ENCODE measurements around the gene PIN1.
"Not testable (repeated sequence)": the region's sequence is repeated elsewhere in the genome, so short reads cannot be mapped to it uniquely, and the experiment has no call there.

PIN1 gene

DNA sequence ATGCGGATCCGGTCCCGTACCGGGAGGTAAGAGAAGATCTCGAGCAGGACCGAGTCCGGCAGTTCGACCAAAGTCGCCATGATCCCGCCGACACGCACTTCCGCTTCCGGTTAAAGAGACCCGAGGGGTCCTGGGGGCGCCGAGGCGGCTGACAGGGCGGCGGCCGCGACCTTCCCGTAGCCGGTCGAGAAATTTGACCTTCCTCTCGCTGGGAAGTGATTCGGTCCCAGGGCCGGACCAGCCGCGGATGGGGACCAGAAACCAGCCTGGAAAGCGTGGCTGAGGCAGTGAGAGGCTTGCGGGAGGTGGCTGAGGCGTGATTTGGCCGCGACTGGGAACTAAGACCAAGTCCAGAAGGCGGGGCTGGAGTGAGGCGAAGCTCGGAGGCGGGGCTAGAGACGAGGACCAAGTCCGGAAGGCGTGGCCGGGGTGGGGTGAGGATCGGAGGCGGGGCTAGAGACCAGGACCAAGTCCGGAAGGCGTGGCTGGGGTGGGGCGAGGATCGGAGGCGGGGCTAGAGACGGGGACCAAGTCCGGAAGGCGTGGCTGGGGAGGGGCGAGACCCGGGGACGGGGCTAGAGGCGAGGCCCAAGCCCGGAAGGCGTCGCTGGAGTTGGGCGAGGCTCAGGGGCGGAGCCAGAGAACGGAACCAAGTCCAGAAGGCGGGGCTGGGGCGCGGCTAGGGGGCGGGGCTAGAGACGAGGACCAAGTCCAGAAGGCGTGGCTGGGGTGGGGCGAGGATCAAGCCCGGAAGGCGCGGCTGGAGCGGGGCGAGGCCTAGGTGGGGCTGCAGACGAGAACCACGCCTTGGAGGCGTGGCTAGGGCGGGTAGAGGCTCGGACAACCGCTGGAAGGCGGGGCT is 16.2 kb upstream of the PIN1 start, which contains the start of gene FBXL12:
Gene FBXL12 (minus strand): TSS at position 346 of the 862 bp plus-strand sequence. CDS start 266 bp downstream, at position 80.
- peak; percentile 98 for FAIRE-seq

DNA sequence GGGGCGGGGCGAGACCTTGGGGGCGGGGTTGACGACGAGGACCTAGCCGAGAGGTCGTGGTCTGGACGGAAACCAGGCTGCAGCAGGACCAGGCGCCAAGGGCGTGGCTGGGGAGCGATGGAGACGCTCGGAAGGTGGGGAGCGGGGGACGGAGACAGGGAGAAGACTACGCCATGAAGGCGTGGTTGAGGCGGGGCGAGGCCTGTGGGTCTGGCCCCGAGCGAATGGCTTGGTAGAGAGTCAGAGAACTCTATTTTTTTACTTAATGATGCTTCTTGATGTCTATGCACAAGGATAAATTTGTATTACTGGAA is 15.6 kb upstream of the PIN1 start:
- FAIRE-seq, result no peak

DNA sequence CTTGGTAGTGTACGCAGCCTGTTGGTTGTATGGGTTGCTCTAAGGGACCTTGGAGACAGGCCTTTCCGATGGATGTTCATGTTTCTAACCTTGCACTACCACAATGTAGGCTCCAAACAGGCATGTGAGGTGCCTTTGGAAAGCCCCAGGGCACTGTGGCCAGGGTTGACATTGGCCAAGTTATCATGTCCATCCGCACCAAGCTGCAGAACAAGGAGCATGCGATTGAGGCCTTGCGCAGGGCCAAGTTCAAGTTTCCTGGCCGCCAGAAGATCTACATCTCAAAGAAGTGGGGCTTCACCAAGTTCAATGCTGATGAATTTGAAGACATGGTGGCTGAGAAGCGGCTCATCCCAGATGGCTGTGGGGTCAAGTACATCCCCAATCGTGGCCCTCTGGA is 15.1 kb upstream of the PIN1 start:
- FAIRE-seq, result not testable (repeated sequence)

DNA sequence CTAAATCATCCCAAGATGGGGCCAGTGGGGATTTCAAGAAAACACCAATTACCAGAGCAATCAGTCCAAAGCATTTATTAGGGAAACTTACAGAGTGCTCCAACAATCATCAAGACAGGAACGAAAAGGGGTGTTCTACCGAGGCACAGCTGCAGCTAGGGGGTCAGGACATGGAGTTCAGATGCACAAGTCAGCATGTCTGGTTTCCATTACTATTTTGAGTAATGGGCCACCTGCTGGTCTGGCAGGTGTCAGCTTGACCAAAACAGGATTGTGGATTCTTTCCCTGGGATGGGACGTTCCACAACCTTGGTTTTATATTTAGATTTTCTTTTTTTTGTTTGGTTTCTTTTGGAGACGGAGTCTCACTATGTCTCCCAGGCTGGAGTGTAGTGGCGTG is 11.3 kb upstream of the PIN1 start:
- FAIRE-seq, result no peak

DNA sequence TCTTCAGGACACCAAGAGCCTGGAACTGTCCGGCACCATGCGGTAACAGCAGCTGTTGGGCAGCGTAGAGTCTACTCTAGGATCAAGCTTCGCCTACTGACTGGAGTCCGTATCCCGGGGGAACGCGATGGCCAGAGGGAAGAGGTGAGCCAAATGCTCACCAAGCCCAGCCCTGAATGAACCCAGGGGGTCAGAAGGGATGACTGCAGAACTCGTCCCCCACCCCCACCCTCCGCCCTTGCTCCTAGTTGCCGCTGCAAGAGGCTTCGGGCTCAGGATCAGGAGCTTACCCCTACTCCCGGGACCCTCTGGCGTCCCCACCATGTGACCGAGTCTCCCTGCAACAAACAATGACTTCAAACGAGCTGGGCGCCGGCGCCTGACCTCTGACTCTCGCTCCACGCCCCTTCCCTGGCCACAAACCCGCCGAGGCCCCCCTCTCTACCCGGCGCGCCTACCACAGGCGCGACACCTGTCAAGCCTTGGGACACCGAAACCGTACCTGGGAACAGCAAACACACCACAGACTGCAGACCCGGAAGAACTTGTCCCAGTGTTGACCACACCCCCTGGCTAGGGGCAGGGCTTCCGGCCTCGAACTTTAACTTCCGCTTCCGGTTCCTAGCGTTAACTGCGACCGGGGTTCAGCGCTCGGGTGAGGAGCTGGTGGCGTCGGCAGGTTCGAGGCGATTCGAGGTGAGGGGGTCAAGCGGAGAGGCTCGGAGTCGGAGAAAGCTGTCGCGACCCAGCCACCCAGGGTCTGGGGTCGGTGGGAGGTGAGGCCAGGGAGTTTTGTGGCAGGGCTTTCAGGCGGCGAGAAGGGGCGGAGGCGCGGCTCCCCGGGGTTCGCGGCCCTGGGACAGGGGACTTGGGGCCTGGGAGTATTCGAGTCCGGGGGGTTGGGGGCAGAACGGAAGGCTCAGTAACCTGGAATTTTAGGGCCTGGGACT is 7.6 kb upstream of the PIN1 start, which contains the start of gene UBL5:
Gene UBL5 (plus strand): TSS at position 630 of the 950 bp plus-strand sequence. CDS start 420 bp downstream, outside the sequence.
- FAIRE-seq, result no peak

DNA sequence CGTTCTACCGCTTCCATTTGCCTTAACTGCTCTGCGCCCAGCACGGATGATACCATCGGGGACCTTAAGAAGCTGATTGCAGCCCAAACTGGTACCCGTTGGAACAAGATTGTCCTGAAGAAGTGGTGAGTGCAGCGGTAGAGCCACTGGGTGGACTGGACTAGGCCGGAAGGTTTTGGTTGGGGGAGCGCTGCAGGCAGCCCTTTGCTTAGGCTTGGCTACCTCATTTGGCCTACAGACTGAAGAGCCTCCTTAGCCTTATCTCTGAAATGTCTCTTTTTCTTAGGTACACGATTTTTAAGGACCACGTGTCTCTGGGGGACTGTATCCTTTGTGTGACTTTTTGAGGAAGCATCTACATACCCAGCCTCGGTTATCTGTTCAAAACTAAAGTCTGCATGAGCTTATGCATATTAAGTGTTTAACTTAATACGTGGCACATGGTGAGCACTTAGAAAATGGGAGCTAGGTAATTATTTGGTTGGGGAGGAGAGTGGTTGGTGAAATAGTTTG is 6.5 kb upstream of the PIN1 start:
- FAIRE-seq, result no peak

DNA sequence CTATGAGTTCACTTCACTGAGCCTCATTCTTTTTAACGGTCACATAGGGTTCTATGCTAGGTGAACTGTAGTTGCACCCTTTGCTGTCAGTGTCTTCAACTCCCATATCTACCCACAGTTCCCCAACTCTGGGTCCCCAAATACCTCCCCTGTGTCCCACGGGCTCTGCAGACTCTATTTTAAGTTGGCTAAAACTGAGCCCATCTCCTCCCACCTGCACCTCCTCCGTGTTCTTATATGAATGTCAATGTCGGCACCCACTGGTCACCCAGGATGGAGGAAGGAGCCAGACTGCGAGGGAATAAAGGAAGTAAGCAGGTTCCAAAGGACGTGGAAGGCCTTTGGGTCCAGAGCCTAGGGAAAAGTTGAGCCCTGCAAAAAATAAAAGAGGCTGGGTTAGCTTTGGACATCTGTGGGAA is 802 bp upstream of the PIN1 start:
- FAIRE-seq, result no peak

DNA sequence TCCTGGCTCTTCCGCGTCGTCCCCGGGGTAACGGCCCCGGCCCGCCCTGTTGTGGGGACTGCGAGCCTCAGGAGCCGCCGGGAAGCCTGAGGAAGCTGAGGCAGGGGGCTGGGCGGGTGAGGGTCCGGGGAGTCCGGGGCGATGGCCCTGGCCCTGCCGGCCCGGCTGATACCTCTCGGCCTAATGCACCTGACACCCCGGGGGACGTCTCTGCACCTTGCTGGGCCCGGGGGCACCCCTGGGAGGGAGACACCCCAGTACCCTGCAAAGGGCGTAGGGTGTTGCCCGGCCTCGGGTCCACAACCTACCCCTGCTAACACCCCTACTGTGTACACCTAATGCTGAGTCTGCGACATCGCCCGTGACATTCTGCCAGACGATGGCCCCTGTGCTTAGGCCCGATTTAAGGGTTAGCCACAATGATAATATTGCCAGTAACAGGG is 410 bp downstream of the PIN1 start:
- FAIRE-seq, result no peak

DNA sequence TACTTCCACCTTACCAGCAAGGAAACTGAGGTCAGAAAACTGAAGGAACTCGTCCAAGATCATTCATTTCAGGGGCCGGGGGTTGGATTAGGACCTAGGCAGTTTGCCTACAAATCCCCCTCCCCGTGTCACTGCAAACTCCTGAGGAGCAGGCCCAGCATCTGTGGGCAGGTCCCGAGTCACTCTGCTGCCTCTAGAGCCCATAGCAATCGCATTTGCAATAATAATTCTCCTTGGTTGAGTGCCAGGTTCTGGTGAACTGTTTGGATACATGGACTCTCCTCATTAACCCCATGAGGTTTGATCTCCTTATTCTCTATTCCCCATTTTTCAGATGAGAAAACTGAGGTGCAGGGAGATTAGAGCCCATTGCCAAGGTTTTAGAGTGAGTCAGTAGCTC is 903 bp downstream of the PIN1 start:
- no peak for FAIRE-seq

DNA sequence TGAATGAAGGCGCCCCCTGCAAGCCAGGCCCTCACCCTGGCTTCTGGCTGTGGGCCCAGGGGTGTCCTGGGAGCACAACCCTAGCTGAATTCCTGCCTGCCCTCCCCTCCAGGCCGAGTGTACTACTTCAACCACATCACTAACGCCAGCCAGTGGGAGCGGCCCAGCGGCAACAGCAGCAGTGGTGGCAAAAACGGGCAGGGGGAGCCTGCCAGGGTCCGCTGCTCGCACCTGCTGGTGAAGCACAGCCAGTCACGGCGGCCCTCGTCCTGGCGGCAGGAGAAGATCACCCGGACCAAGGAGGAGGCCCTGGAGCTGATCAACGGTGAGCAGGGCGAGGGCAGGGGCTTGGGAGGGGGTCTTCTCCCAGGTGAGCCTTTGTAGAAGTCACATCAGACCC is 3.2 kb downstream of the PIN1 start:
- FAIRE-seq, result no peak

DNA sequence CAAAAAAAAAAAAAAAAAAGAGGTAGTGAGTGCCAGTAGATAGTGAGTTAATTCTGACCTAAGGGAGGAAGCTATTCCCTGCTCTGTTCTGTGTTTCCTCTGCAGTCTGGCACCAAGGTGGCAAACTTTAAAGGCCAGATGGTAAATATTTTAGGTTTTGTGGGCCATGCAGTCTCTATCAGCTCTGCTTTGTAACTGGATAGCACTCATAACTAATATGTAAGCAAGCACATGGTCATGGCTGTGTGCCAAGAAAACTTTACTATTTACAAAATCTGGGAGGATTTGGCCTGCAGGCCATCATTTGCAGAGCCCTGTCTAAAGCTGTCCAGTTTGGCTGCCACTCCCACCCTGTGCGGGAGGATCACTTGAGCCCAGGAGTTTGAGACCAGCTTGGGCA is 4.3 kb downstream of the PIN1 start:
- FAIRE-seq, result no peak

DNA sequence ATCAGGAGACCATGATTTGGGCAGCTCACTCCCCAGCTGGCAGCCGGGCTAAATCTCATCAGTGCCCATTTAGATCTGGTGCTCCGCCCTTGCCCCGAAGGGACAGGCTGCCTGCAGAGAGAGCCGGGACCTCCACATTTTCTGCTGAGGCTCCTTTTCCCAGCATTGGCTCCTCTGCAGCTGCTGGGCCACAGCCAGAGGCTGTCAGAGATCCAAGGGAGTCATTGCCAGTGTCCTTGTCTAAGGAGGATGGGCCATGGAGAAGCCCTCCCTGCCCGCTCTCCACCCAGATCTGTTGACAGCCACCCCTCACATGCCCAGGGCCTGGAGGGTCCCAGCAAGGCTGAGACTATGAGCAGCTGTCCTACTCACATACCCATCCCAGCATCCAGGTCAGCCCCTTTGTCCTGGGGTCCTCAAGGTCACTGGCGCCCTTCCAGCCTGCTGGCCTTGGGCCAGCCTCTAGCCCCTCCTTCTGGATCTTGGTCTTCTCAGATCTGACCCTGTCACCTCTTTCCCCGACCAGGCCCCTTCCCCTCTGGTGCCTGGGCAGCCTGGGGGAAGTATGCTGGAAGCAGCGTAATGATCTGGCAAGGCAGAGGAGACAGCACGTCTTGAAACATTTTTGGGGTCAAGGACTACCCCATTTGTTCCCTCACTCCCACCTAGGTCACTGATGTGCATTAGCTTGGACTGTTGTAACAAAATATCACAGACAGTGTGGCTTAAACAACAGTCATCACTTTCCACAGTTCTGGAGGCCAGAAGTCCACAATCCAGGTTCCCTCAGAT is 7.9 kb downstream of the PIN1 start:
- FAIRE-seq, result no peak

DNA sequence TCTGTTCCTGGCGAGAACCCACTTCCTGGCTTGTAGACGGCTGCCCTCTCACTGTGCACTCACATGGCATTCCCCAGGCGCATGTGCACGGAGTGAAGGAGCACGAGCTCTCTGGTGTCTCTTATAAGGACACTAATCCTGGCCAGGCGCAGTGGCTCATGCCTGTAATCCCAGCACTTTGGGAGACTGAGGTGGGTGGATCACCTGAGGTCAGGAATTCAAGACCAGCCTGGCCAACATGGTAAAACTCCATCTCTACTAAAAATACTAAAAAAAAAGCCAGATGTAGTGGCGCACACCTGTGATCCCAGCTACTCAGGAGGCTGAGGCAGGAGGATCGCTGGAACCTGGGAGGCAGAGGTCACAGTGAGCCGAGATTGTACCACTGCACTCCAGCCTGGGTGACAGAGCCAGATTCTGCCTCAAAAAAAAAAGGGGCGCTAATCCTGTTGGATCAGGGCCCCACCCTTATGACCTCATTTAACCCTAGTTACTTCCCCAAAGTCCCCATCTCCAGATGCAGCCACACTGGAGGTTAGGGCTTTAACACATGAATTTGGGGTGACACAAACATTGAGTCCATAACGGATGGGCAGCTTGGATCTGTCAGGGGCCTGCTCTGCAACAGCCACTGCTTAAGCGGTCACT is 8.6 kb downstream of the PIN1 start:
- not testable (repeated sequence) for FAIRE-seq

DNA sequence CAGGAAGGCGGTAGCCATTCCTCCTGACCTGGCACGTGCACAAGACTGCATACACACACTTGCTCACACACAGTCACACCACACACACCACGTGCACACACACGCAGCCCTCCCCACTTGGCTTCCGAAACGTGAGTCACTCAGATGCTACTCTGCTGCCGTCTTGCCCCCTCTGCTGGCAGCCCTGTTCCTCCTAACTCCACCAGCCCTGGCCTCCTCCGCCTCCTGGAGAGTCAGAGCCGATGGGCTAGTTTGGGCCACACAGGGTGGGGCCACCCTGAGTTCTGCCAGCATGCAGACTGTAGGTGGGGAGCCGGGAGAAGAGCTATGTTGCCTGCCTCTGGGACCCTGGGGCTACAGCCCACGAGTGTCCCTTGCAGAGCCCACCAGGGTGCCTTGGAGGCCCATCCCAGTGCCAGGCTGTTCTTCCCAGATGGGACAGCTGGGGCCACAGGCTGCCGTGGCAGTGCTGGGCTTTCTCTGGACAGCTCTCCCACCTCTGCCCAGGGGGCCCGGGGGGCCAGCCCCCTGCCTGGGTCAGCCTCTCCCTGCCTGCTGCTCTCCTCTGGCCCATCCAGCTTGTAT is 12.1 kb downstream of the PIN1 start:
- FAIRE-seq, result no peak

DNA sequence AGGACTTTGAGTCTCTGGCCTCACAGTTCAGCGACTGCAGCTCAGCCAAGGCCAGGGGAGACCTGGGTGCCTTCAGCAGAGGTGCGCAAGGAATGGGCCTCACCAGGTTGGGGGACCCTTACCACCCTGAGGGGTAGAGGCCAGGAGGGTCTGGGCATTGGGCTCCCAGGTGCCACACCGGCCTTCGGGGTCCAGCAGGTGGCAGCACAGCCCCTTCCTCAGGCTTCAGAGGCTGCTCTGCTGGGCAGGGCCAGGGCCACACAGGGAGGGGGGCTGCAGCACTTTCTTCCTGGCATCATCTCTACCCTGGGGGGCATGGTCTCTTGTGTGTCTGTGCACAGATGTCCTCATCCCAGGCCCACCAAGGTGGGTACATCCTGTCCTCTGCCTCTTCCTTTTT is 12.9 kb downstream of the PIN1 start:
- FAIRE-seq, result no peak

DNA sequence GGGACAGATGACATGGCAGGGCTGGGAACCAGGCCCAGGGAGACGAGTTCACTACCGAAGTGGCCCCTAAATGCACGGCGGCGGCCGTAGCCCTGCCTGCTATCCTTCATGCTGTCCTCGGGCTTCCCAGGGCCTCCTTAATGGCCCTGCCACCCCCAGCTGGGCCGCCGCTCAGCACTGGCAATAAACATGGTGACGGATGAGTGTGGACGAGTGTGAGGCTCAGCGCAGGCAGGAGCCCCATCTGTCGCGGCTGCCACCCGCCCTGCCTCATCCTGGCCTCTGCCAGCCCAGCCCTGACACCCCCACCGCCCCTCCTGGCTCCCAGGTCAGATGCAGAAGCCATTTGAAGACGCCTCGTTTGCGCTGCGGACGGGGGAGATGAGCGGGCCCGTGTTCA is 13.6 kb downstream of the PIN1 start:
- no peak for FAIRE-seq

DNA sequence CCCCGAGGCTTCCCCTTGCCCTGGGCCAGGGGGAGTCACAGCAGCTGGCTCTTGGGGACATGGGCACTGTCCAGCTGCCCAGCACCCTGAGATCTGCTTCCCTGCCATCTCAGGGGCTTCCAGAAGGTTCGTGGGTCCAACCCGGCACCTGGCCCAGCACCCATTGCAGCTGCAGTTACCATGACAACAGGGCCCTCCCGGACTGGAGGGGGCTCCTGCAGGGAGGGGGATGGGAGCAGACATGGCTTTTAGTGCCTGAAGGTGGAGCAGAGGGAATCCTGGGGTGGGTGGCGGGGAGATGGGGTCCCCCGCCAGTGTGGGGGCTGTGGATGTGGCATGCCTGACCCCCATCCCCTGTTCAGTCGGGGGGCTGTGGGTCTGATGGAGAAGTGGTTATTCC is 14.7 kb downstream of the PIN1 start:
- no peak for FAIRE-seq

DNA sequence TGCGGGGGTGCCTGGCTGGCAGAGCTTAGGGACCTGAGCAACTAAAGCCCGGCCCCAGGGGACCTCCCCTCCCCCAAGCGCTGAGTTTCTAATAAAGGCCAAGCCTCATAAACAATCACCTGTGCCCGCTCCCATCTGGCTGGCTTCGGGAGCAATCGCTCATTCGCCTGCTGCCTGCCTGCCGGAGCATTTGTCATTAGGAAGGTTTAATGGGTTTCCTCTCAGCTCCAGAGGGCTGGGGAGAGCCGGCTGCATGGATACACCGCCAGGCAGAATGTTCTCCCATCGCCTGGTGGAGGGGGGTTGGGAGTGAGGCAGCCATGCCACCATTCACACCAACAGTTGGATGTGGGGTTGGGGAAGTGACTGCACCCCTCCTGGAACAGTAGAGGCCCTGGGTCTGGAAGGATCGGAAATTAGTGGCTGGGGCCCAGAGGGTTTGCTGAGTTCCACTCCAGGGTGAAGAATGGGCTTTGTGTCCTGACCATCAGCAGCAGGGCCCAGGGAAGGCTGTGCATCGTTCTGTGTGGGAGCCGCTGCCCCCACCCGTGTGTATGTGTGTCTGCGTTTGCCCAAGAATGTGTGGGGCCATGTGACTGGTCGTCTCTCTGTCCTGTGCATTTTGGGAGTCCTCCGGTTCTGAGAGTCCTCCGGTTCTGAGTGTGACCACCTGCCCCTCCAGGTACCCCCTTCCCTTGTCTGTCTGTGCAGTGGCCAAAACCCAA is 15.3 kb downstream of the PIN1 start:
- no peak for FAIRE-seq

DNA sequence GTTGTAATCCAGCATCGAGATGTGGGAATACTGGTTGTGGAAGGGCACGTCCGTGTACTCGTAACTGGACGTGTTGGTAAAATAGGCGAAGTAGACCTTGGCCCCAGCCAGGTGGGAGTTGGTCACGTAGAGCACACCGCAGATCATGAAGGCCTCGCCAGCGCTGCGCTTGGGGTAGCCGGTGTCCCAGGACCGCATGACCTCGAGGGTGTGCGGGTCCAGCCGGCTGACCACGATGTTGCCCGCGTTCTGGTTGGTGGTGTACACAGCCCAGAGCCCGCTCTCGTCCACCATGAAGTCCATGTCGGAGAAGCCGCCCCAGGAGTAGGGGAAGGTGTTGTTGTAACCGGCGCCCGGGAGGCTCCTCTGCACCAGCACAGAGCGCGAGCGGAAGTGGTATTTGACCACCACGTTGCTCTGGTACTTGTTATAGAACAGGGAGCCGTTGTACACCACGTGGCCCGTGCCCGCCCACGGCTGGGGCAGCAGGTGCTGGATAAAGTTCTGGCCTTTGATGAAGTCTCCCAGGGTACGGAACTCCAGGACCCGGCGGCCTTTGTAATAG is 19.2 kb downstream of the PIN1 start:
- FAIRE-seq, result no peak

DNA sequence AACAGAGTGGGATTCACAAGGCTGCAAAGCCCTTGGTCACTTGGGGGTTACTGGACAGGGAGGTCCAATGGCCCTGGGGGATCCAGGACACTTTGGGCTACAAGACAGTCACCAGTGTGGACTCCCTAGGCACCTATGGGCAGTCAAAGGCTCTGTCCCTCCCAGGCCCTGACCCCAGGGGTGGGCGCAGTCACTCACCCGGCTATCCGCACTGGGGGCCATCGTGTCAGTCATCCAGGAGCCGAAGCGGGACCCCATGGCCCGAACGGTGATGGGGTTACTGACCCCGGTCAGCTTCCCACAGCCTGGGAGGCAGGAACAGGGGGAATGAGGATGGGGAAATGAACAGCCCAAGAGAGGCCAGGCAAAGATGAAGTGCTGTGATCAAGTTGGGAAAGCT is 21.5 kb downstream of the PIN1 start:
- no peak for FAIRE-seq
